GM18498 (cell line): ENCODE data around the gene C5orf46.

Source experiments
- ATAC-seq: cut with Tn5 transposase; IDR thresholded peaks from one replicate; pipeline ENCODE4 v1.9.1; 2021; ENCODE audit warnings: mild to moderate bottlenecking, moderate library complexity; ENCODE audit not compliant: unreplicated experiment

C5orf46 gene

DNA sequence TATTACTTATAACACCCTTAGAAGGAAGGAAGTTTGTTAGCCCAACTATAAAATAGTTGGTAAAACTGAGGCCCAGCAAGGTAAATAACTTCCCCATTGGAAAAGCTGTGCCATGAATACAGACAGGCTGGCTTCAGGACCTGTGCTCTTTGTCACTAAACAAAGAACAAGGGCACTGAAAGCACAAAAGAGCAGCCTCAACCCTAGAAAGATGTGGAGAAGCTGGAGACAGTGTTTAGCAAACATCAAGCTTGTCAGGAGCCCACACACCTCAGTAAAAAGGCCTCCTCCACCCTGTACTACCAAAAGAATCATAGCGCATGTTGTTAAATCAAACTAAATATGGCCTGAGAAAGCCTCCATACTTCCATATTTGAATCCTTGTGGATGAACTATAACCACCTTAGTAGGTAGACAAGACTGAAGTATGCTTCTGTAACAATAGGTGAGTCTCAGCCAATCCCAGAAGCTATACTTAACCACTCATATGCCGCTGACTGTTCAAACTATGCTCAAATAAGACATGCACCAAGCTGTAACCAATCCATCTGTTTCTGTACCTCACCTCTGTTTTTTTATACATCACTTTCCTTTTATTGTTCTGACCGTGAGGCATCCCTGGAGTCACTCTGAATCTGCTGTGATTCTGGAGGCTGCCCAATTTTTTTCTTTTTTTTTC is 46.2 kb downstream of the C5orf46 start:
- no peak for ATAC-seq

GRCh38 chr5:147858565-147858964 is 47.8 kb downstream of the C5orf46 start:
- ATAC-seq = no peak

- peak; percentile 90 for ATAC-seq
These were observed 48.8 kb downstream of the C5orf46 start for GRCh38 chr5:147857302-147858129.

- no peak for ATAC-seq
These were observed 49.5 kb downstream of the C5orf46 start for GRCh38 chr5:147856801-147857200.

GRCh38 chr5:147855774-147856069 is 50.6 kb downstream of the C5orf46 start:
- no peak for ATAC-seq

DNA sequence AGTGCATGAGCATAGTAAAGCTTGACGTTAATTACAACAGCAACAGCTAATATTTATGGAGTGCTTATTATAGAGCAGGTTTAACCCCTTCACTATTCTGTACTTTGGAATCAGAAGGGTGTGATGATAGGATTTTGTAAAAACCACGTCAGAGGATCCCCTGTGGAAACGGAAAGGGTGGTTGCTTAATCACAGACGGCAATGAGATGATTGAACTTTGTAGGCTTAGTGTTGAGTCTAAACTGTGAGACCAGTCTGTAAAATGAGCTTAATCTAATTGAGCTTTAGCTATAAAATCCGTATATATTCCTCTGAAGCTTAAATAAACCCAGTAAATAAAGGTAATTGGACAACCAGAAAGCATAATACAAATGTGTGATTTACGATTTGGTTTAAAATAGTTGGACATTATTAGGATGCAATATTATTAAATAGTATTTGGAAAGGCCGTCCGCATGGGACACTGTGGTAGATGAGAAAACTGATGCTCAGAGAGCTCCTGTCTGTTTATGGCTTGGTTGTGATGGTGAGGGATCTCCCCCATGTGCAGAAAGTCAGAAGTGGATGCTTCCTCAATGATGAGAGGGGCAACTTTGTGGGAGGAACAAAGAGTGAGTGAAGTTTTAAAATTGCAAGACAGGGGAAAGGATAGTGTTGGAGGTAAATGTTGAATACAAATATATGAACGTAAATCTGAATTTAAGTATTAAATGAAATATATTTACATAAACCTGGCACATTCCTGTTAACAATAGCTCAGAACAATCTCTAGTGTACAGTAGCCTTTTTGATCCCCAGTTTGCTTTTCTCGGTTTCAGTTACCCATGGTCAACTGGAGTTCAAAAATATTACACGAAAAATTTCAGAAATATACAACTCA is 51.2 kb downstream of the C5orf46 start:
- ATAC-seq = no peak

GRCh38 chr5:147854331-147854730 is 52.0 kb downstream of the C5orf46 start:
- ATAC-seq = no peak

DNA sequence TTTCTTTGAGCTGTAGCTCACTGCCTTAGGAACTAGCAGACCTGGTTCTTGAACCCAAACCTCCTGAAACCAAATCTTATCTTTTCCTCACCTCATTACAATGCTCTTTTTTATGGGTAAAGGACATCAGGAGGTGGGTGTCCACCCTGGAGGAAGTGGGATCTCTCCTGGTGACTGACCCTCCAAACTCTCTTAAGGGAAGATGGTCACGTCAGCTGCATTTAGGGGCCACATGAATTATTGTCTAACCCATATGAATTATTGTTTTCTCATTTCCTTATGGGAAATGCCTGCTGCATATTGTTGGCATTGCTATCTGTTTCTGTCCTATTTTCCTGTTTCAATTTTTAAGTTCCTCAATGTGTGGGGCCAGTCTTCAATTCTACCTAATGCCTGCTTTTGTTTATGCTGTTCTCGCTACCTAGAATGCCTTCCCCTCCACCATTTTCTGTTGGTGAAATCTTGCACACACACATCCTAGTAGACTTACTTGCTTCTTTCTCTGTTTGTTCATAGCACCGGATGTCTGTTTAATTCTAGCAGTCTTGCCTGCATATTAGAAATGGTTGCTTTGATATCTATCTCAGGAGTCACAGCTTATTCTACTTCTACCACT is 52.9 kb downstream of the C5orf46 start:
- ATAC-seq = no peak

DNA sequence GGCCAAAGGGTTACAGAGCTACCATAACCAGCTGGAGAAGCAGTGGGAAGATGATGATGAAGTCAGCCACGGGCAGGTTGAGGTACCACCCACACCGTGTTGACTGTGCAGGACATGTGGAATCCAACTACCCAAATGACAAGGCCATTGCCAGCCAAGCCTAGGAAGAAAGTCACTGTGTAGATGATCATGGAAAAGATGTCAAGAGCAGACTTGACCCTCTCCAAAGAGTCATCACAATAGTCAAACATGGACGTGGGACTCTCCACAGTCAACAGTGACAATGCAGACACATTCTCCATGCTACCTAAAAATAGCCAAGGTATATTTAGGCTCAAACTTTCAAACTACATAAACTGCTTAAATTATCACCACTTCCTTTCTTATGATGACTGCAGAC is 54.0 kb downstream of the C5orf46 start:
- no peak for ATAC-seq

- no peak for ATAC-seq
These were observed 54.8 kb downstream of the C5orf46 start for GRCh38 chr5:147851578-147851977.

- no peak for ATAC-seq
These were observed 57.1 kb downstream of the C5orf46 start for GRCh38 chr5:147849226-147849625.

DNA sequence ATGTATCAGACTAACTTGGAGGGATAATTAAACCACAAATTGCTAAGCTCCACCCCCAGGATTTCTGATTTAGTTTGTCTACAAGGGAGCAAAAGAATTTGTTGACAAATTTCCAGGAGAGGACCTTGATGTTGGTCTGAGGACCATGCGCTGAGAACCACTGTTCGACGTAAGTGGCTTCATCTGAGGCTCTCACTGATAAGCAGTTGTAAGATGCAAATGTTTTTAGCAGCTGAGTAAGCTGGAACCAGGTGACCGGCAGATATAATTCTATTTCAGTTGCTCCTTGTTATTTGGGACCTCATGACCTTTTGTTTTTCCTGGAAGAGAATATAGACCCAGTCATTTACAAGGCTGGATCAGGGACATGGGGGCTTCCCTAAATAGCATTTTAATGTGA is 60.7 kb downstream of the C5orf46 start:
- ATAC-seq = no peak

DNA sequence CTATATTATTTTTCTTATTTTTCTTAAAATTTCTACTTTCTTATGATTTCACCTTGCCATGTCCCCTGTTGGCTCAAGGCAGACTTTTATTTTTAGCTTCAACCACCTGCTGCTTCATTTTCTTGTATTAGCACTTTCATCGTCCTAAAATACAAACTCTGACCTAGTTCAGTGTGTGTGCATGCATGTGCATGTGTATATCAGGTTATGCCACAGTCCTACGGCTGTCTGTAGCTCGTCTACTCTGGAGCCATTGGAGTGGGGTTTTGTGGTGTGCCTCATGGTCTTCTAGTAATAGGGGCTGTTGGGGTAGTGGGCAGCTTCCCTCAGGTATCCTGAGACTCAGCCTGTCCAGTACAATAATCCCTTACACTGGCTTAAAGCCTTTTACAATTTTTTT is 61.5 kb downstream of the C5orf46 start:
- ATAC-seq = no peak

DNA sequence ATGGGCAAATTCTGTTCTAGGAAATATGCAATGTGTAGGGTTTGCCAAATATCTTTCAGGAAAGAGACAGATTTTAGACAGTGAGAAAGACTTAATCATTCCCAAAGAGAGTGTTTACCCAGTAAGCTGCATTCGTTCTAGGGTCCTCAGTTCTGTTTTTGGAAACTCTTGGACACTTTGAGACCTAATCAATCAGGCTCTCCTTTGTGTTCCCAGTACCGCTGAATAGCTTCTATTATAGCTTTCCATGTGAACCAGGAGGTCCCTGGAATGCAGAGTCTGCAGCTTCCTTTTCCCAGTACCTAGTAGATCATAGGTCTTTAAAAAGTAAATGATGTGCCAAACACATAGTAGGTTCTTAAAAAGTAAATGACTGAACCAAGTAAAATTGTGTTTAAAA is 63.5 kb downstream of the C5orf46 start:
- no peak for ATAC-seq
